DOHH2 (cell line): Measurements from ENCODE around the gene PTK7.

ENCODE experiments used
- H3F3A ChIP-seq: fragments of 200-600 bp; sonication (generic), shearing (Covaris generic); 2 replicates; pipeline ENCODE4 v1.6.0; 2016; ENCODE audit warnings: antibody characterized with exemption, mild to moderate bottlenecking; ENCODE audit not compliant: control insufficient read depth, insufficient read depth
- H3K27ac ChIP-seq: fragments of 200-600 bp; sonication (generic); 2 replicates; pipeline ENCODE4 v1.5.1; 2014; ENCODE audit warnings: low read depth, mild to moderate bottlenecking, low read length, moderate library complexity
- H3K27me3 ChIP-seq: fragments of 200-600 bp; sonication (generic); 2 replicates; pipeline ENCODE4 v1.6.1; 2014; ENCODE audit warnings: mild to moderate bottlenecking, low read length, mixed read lengths; ENCODE audit not compliant: control insufficient read depth
- H3K36me3 ChIP-seq: fragments of 200-600 bp; sonication (generic); 2 replicates; pipeline ENCODE4 v1.6.1; 2014; ENCODE audit warnings: mild to moderate bottlenecking, low read length, moderate library complexity, mixed read lengths; ENCODE audit not compliant: control insufficient read depth
- H3K4me1 ChIP-seq: fragments of 200-600 bp; sonication (generic); 2 replicates; pipeline ENCODE4 v1.6.1; 2014; ENCODE audit warnings: mild to moderate bottlenecking, low read length, mixed read lengths; ENCODE audit not compliant: control insufficient read depth
- H3K4me2 ChIP-seq: fragments of 200-600 bp; sonication (generic); 2 replicates; pipeline ENCODE4 v1.6.0; 2014; ENCODE audit warnings: mild to moderate bottlenecking, low read length, moderate library complexity
- H3K4me3 ChIP-seq: fragments of 200-600 bp; sonication (generic); 2 replicates; pipeline ENCODE4 v1.5.1; 2014; ENCODE audit warnings: mild to moderate bottlenecking, low read length, mixed read lengths
- H3K79me2 ChIP-seq: fragments of 200-600 bp; sonication (generic); 2 replicates; pipeline ENCODE4 v1.6.1; 2014; ENCODE audit warnings: mild to moderate bottlenecking, low read length, mixed read lengths; ENCODE audit not compliant: control insufficient read depth
- H3K9me2 ChIP-seq: fragments of 200-600 bp; sonication (generic); replicated peaks from 2 replicates; pipeline ENCODE4 v1.6.1; 2014; ENCODE audit warnings: mild to moderate bottlenecking, low read length, mixed read lengths; ENCODE audit not compliant: control insufficient read depth
- H3K9me3 ChIP-seq: fragments of 200-600 bp; sonication (generic); 2 replicates; pipeline ENCODE4 v1.6.1; 2014; ENCODE audit warnings: antibody characterized with exemption, low read length, mixed read lengths; ENCODE audit not compliant: control insufficient read depth, insufficient read depth
- H4K20me1 ChIP-seq: fragments of 200-600 bp; sonication (generic); 2 replicates; pipeline ENCODE4 v1.6.0; 2014; ENCODE audit warnings: low read depth, mild to moderate bottlenecking, antibody characterized with exemption, low read length, moderate library complexity; ENCODE audit not compliant: control insufficient read depth, insufficient read depth
- CTCF ChIP-seq: fragments of 200-600 bp; sonication (generic); IDR thresholded peaks from one replicate; pipeline ENCODE4 v1.5.1; 2014; ENCODE audit warnings: antibody characterized with exemption, mild to moderate bottlenecking, low read depth, low read length; ENCODE audit not compliant: poor library complexity, severe bottlenecking
- EZH2phosphoT487 ChIP-seq: fragments of 200-600 bp; sonication (generic); IDR thresholded peaks from 2 replicates; pipeline ENCODE4 v1.6.1; 2017; ENCODE audit warnings: borderline replicate concordance, mild to moderate bottlenecking, antibody characterized with exemption, low read length, moderate library complexity, mixed read lengths

PTK7 gene

GRCh38 chr6:43181621-43181941, 105.5 kb downstream of the PTK7 start:
- H3K9me2 ChIP-seq = no peaks in the 10 kb centered on the region
- H3K4me2 ChIP-seq = peak overlapping the region; percentile 91
- peak overlapping the region; percentile 30 for H3K27ac ChIP-seq
- H3K36me3 ChIP-seq = peaks cover 56% of the 10 kb centered on the region
- H3K4me3 ChIP-seq = peak overlapping the region; percentile 75
- peaks cover 21% of the 10 kb centered on the region for H3K4me1 ChIP-seq
- H3F3A ChIP-seq = peaks cover 15% of the 10 kb centered on the region
- no peaks in the 10 kb centered on the region for H4K20me1 ChIP-seq
- H3K27me3 ChIP-seq = no peaks in the 10 kb centered on the region
- TF ChIP-seq EZH2phosphoT487 = no peak
- TF ChIP-seq CTCF = no peak
- H3K79me2 ChIP-seq = peaks cover 23% of the 10 kb centered on the region
- H3K9me3 ChIP-seq = no peaks in the 10 kb centered on the region

DNA sequence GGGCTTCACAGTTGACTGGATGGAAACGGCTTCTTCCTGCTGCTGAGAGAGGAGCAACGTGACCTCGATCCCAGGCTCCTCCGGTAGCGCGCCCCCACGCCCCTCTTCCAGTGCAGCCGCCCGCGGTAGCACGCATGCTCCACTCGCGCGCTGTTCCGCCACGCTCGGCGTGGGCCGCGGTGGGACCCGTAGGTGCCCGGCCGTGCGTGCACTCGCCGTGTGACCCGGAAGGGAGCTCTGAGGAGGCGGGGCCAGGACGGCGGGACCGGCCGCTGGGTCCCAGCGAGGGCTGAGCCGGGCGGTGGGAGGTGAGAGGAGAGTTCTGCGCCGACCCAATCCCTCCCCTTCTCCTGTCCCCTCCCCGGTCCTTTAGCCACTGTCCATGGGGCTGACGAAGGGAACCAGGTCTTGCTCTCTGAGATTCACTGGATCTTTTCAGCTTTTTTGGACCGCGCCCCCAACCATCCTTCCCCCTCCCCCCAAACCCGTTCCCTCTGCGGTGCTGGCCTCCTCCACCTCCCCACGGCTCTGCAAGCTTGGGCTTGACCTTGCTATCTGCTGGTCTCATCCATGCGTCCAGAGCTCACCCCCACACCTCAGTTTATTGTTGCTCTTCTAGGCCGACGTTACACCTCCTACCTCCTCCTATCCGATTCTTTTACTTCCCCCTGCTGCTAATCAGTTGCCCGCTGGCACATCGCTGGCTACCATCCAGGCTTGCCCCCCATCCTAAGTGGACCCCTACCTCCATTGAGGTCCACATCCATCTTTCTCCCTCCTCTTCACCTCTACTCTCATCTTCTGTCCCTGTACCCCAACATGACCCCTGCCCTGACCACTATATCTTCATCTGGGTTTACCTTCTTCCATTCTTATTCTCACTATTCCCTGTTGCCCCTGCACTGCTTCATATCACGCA, 106.1 kb downstream of the PTK7 start, which contains the start of gene CUL9:
Gene CUL9, plus strand, starts transcription at position 255 of the 919 bp plus-strand sequence. CDS start 2,115 bp downstream, outside the sequence.
- Histone ChIP-seq H3K9me2 (no peaks in the 10 kb centered on the region), H3K4me3 (peak within 1 kb of the TSS; percentile 75), H3F3A (peaks cover 15% of the 10 kb centered on the region), H3K79me2 (peaks cover 20% of the 10 kb centered on the region), H3K4me2 (peak within 1 kb of the TSS; percentile 91), H3K36me3 (peaks cover 56% of the 10 kb centered on the region), H3K9me3 (no peaks in the 10 kb centered on the region), H3K27me3 (no peaks in the 10 kb centered on the region), H3K4me1 (peaks cover 21% of the 10 kb centered on the region), H3K27ac (peak within 1 kb of the TSS; percentile 32), H4K20me1 (no peaks in the 10 kb centered on the region)
- TF ChIP-seq CTCF = no peak
- TF ChIP-seq EZH2phosphoT487 = no peak

GRCh38 chr6:43183441-43183840, 107.3 kb downstream of the PTK7 start:
- H3K9me2 ChIP-seq = no peaks in the 10 kb centered on the region
- H3K4me2 ChIP-seq = peak overlapping the region; percentile 91
- no peak overlapping the region for H3K27ac ChIP-seq
- no peaks in the 10 kb centered on the region for H3K9me3 ChIP-seq
- H4K20me1 ChIP-seq = no peaks in the 10 kb centered on the region
- peaks cover 20% of the 10 kb centered on the region for H3K79me2 ChIP-seq
- no peaks in the 10 kb centered on the region for H3K27me3 ChIP-seq
- H3F3A ChIP-seq = peaks cover 15% of the 10 kb centered on the region
- H3K4me3 ChIP-seq = peak overlapping the region; percentile 75
- TF ChIP-seq EZH2phosphoT487 (no peak), CTCF (no peak)
- H3K4me1 ChIP-seq = peaks cover 21% of the 10 kb centered on the region
- peaks cover 60% of the 10 kb centered on the region for H3K36me3 ChIP-seq
